ENCODE measurements around the gene ASCC3. TPM values are rescaled to one million over a fixed set of nuclear protein-coding genes. Genes with fewer than 3 reads are reported as not detected.

Gene ASCC3
- total RNA-seq, 1 experiment from 2014 or later = 40.5 TPM

GRCh38 chr6:100719883-100720682 lies 161.0 kb downstream of the ASCC3 start:
- Histone ChIP-seq H2AFZ (ENCODE audit: low read depth, low read length, poor library complexity, severe bottlenecking) (no peak overlapping the region), H3K27ac (ENCODE audit: low read depth, low read length) (no peak overlapping the region), H3K9ac (ENCODE audit: low read length) (no peak overlapping the region), H3K9me3 (ENCODE audit: control insufficient read depth in 1 of 2, insufficient read depth in 1 of 2, low read depth in 1 of 2, low read length in 2 of 2) (no peaks in the 10 kb centered on the region; a peak in 1 of 4 replicates), H3K36me3 (ENCODE audit: control insufficient read depth in 1 of 2, insufficient read depth in 2 of 2, low read length in 2 of 2) (0 out of 4 replicates have a peak, but pooled peaks cover 0 to 3% of the 10 kb centered on the region in 2 experiments), H3K27me3 (ENCODE audit: insufficient read depth, low read length) (no peaks in the 10 kb centered on the region), H4K20me1 (ENCODE audit: insufficient read depth) (no peaks in the 10 kb centered on the region), H3K4me2 (ENCODE audit: low read length) (no peak overlapping the region), H3K9me2 (ENCODE audit: insufficient read depth) (no peaks in the 10 kb centered on the region), H3K4me3 (replicated peaks in 1 of 2; ENCODE audit: low read depth in 1 of 2, low read length in 2 of 2) (no peak overlapping the region), H3K4me1 (ENCODE audit: control insufficient read depth in 1 of 2, insufficient read depth in 2 of 2, low read length in 2 of 2) (no peaks in the 10 kb centered on the region), H3K79me2 (ENCODE audit: insufficient read depth, low read length) (no peaks in the 10 kb centered on the region)
- ChIA-PET CTCF (interaction anchor here (0.9 to 2.4 kb wide), 17 partner anchors 9 to 852 kb away, joined by 3 to 11 read pairs (median 4); no protein-coding TSS in a partner anchor), POLR2A (no interaction called here), RAD21 (ENCODE audit: low non-redundant PET in 1 of 2, low total read pairs in 2 of 2, uncharacterized antibody in 2 of 2, unreplicated experiment in 2 of 2) (interaction anchor here in 1 of 2 experiments (0.6 to 0.7 kb wide), 2 partner anchors 612 to 621 kb away, joined by 3 read pairs; no protein-coding TSS in a partner anchor)
- TF ChIP-seq CTCF (IDR thresholded peaks at IDR 0.05 in 2 of 3, conservative IDR thresholded peaks at IDR 0.05 in 1 of 3; ENCODE audit: borderline replicate concordance in 1 of 3, insufficient read depth in 1 of 3, low read depth in 2 of 3, low read length in 2 of 3) (peak; percentile 20 to 60 (median 47); a peak in 5 of 6 replicates), RAD21 (IDR thresholded peaks at IDR 0.05; ENCODE audit: low read depth) (peak; percentile 37; the same call in 1 of the 2 replicates), EGR1 (IDR thresholded peaks at IDR 0.05; ENCODE audit: low read depth) (no peak)
- peak; percentile 61 for ATAC-seq
- intact Hi-C loops (cut with micrococcal nuclease) = loop anchor here (2.0 kb wide), 1 partner anchor 613 kb away; no protein-coding TSS in a partner anchor
- DNase-seq (ENCODE audit: low read depth, low spot score) = peak; percentile 8
- no TSS peak for BruUV-seq (replicated peaks)

GRCh38 chr6:100712997-100713396 lies 168.1 kb downstream of the ASCC3 start:
- intact Hi-C loops (cut with micrococcal nuclease) = no loop called here
- Histone ChIP-seq H3K9me2 (ENCODE audit: insufficient read depth) (no peaks in the 10 kb centered on the region), H3K27me3 (ENCODE audit: insufficient read depth, low read length) (no peaks in the 10 kb centered on the region), H3K36me3 (ENCODE audit: control insufficient read depth in 1 of 2, insufficient read depth in 2 of 2, low read length in 2 of 2) (no peaks in the 10 kb centered on the region), H3K79me2 (ENCODE audit: insufficient read depth, low read length) (no peaks in the 10 kb centered on the region), H3K4me3 (replicated peaks in 1 of 2; ENCODE audit: low read depth in 1 of 2, low read length in 2 of 2) (no peak overlapping the region), H4K20me1 (ENCODE audit: insufficient read depth) (no peaks in the 10 kb centered on the region), H3K9ac (ENCODE audit: low read length) (no peak overlapping the region), H3K4me2 (ENCODE audit: low read length) (no peak overlapping the region), H2AFZ (ENCODE audit: low read depth, low read length, poor library complexity, severe bottlenecking) (no peak overlapping the region), H3K9me3 (ENCODE audit: control insufficient read depth in 1 of 2, insufficient read depth in 1 of 2, low read depth in 1 of 2, low read length in 2 of 2) (no peaks in the 10 kb centered on the region), H3K4me1 (ENCODE audit: control insufficient read depth in 1 of 2, insufficient read depth in 2 of 2, low read length in 2 of 2) (no peaks in the 10 kb centered on the region), H3K27ac (ENCODE audit: low read depth, low read length) (no peak overlapping the region)
- no peak for TF ChIP-seq EGR1 (IDR thresholded peaks at IDR 0.05; ENCODE audit: low read depth)
- no peak for TF ChIP-seq POLR2AphosphoS5 (IDR thresholded peaks at IDR 0.05; ENCODE audit: low read depth, low read length)
- no TSS peak for BruUV-seq (replicated peaks)
- ChIA-PET CTCF (no interaction called here), POLR2A (no interaction called here), RAD21 (ENCODE audit: low non-redundant PET in 1 of 2, low total read pairs in 2 of 2, uncharacterized antibody in 2 of 2, unreplicated experiment in 2 of 2) (no interaction called here)
- ATAC-seq = no peak
- DNase-seq (ENCODE audit: low read depth, low spot score) = no peak

Data from HCT116 (cell line).